GM21619 (cell line): ENCODE measurements around the gene METTL27.
"Not testable (repeated sequence)": the region's sequence is repeated elsewhere in the genome, so short reads cannot be mapped to it uniquely, and the experiment has no call there.

Experiments
- ATAC-seq: cut with Tn5 transposase; IDR thresholded peaks from one replicate; pipeline ENCODE4 v1.9.1; 2021; ENCODE audit not compliant: unreplicated experiment

Gene METTL27

DNA sequence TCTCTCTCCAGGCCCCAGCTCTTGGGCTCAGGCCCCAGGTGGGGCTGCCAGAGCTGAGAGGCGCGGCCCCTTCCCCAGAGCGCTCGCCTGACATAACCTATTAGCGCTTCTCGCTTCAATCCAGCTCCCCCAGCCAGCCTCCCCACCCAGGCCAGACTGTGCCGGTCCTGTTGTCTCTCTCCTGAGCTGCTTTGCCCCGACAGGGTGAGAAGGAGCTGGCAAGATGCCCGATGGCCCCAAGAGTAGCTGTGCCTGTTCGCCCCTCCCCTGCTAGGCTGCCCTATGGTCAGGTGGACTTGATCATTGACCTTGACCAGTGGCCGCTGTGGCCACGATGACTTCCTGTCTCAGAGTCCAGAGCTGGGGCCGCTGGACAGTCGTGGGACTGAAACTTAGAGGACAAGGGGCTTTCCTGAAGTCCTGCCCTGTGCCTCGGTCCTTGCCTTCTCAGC is 27.8 kb upstream of the METTL27 start:
- no peak for ATAC-seq

DNA sequence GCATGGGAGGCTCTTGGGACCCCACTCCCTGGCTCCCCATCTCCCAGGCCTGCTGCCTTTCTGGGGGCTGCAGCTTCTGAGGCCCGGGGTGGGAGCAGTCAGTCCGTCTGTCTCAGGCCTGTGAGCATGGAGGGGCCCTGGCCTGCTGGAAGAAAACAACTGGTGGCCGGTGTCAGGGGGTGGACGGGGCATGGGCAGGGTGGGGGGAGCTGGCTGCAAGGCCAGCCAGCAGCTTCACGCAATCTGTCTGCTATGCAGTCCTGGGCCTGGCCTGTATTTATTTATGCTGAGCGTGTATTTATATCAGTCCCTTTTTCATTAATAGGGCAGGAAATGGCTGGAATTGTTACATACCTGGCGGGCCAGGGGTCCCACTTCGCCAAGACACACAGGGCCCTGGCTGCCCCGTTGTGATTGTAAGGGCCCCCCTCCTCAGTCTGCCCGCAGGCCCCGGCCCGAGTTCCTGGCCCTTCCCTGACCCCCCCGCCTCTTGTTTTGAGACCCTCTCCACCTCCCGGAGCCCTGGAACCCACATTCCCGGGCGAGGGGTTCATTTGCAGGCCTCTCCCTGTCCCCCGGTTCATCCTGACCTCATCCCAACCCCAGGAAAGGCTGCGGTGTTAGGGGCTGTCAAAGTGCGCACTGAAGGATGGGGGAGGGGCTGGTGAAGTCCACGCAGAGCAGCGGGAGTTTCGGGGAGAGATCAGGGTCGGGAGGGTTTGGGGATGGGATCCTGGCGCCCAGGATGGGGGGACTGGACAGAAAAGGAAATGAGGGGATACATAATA is 26.9 kb upstream of the METTL27 start:
- ATAC-seq = no peak

DNA sequence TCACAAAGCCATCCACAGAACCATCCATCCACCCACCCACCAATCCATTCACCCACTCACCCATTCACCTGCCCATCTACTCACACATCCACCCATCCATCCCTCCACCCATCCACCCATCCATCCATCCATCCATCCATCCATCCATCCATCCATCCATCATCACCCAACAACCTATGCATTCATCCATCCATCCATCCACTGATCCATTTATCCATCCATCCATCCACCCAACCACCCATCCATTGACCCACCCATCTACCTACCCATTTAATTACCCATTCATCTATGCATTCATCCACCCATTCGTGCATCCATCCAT is 24.1 kb upstream of the METTL27 start:
- no peak for ATAC-seq

DNA sequence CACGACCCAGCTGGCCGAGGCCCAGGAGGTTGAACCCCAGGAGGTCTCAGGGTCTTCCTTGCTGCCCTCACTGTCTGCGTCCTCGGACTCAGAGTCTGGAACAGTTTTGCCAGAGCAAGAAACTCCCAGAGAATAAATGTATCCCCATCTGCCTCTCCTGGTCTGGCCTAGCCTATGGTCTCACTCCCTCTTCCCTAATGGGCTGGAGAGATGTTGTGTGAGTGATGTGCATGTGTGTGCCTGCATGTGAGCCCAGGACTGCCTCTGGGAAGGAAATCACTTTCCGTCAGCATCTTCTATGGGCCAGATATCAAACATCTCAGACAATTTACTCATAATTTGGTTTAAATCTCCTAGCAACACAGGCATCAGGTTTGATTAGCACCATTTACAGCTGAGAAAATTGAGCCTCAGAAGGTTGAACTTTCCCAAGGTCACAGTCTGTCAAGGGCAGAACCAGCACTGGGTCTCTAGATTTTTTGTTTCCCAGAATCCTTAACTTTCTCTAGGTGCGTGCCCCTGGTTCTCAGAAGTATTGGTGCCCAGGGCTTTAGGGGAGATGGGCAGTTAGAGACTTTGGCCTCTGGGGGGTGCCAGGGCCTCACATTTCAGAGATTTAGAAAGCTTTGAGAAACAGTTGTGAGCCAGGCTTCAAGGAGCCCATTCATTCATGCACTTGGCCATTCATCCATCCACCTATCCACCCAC is 23.6 kb upstream of the METTL27 start:
- no peak for ATAC-seq

DNA sequence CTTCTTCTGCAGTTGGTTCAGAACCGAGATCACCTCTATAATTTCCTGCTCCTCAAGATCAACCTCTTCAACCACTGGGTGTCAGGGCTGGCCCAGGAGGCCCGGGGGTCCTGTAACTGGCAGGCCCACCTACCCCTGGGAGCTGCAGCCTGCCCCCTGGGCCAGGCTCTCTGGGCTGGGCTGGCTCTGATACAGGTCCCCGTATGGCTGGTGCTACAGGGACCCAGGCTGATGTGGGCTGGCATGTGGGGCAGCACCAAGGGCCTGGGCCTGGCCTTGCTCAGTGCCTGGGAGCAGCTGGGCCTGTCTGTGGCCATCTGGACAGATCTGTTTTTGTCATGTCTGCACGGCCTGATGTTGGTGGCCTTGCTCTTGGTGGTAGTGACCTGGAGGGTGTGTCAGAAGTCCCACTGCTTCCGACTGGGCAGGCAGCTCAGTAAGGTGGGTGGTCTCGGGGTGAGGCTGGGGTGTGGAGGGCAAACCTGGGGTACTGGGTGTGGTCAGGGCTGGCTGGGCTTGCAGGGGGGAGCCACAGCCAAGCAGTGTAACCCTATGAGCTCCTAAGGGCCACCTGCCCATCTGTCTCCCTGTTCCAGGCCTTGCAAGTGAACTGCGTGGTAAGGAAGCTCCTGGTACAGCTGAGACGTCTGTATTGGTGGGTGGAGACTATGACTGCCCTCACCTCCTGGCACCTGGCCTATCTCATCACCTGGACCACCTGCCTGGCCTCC is 22.8 kb upstream of the METTL27 start:
- ATAC-seq = no peak

DNA sequence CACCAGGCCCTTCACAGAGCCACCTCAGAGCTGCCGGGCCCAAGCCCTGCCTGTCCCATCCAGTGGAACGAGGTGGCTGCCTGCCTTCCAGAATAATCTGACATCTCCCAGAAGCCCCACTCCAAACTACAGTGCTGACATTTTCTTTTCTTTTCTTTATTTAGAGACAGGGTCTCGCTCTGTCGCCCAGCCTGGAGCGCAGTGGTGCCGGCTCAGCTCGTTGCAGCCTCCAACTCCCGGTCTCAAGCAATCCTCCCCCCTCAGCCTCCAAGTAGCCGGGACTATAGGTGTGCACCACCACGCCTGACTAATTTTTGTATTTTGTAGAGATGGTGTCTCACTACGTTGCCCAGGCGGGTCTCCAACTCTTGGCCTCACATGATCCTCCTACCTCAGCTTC is 19.0 kb upstream of the METTL27 start:
- no peak for ATAC-seq

DNA sequence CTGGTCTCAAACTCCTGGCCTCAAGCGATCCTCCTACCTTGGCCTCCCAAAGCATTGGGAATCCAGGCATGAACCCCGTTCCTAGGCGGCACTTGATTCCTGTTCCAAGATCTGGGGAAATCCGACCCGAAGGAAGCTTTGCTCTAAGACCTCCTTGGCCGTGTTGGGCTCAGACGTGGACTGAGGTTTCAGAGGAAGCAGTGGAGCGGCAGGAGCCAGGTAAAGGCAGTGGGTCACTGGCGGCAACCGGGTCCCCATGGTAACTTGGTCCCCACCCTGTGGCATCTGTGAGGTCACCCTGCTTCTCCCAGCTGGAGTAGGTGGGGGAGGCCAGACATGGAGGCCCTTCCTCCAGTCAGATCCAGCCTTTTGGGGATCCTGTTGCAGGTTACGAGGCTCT is 18.5 kb upstream of the METTL27 start, which contains the start of gene TMEM270:
Gene TMEM270 (plus strand): TSS at position 301 of the 400 bp plus-strand sequence. CDS start 36 bp downstream, at position 337.
- ATAC-seq = no peak

DNA sequence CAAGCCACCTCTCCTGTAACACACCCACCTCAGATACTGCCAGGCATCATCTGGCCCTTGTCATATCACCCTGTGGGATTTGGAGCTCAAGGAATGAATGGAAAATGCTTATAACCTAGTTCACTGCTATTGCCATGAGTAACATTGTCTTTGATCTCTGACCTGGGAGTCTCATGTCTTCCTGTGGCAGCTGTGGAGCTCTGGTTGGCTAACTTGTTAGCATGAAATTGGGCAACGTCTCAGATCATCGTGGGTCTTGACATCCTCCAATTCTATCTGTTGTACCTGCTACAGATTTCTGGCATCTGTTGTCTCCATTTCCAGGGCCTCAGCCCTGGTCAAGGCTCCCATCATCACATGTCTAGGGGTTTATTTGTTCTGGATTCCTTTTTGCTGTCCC is 16.5 kb upstream of the METTL27 start:
- ATAC-seq = no peak

DNA sequence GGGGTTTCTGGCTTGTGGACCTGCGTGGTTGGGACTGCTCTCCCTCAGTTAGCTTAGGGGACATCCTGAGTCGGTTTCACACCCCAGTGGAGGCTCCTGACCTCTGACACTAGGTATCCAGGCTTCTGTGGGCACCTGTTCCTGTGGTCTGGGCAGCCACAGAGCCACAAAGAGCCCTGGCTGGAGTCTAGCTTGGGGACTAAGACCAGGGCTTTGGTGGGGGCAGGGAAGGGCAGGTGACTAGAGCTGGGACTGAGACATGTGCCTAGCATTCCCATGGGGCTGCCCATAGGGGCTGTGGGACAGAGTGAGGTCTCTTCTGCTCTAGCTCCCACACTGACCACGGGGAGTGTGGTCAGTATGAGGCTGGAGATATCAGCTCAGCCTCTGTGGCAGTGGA is 14.6 kb upstream of the METTL27 start:
- ATAC-seq = no peak

DNA sequence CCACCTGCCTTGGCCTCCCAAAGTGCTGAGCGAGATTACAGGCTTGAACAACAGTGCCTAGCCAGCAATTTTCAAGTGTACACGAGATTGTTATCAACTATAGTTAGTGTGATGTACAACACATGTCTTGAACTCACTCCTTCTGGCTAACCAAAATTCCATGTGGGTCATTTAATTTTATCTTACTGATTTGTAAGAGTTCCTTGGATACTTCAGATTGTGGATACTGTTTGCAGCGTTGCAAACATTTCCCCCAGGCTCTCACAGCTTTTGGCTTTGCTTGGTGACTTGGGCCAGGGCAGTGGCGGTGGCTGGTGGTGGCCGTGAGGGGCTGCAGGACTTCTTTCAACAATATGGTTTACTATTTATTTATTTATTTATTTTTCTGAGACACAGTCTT is 10.2 kb upstream of the METTL27 start:
- ATAC-seq = no peak

DNA sequence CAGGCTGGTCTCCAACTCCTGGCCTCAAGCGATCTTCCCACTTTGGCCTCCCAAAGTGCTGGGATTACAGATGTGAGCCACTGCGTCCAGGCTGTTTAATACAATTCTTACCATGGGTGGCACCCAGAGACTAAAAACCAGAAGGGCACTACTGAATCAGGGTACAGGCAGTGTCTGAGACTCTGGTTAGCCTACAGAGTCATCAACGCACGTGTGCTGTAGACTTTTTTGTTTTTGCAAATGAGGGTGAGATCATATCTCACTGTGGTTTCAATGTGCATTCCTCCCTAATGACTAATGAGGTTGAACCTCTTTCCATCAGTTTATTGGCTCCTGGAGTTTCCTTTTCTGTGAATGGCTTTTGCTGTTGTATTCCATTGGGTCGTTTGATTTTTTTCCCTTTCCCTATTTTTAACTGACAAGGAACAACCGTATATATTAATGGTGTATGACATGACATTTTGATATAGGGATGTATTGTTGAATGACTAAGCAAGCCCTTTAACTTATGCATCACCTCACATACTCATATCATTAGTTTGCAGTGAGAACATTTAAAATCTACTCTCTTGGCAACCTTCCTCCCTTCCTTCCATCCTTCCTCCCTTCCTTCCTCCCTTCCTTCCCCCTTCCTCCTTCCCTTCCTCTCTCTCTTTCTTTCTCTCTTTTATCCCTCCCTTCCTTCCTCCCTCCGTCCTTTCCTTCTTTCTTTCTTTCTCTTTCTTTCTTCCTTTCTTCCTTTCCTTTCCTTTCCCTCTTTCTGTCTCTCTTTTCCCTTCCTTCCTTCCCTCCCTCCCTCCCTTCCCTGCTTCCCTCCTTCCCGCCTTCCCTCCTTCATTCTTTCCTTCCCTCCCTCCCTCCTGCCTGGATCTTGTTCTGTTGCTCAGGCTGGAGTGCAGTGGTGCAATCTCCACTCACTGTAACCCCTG is 9.4 kb upstream of the METTL27 start:
- ATAC-seq = peak; percentile 76

DNA sequence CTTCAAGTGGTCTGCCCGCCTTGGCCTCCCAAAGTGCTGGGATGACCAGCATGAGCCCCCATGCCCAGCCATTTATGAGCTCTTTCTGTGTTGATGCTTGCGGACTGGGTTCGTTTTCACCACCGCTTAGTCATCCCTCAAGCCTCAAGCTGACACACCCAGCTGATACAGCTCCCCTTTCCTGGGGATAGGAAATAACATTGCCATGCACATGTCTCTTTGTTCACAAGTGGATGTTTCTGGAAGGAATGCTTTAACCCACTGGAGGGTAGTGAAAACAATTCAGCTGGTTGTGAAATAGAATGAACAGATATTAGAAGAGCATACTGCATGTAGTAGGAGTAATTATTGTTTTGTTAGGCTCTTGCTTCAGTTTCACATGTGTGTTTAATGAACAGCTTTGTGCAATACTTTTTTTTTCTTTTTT is 8.5 kb upstream of the METTL27 start:
- no peak for ATAC-seq

DNA sequence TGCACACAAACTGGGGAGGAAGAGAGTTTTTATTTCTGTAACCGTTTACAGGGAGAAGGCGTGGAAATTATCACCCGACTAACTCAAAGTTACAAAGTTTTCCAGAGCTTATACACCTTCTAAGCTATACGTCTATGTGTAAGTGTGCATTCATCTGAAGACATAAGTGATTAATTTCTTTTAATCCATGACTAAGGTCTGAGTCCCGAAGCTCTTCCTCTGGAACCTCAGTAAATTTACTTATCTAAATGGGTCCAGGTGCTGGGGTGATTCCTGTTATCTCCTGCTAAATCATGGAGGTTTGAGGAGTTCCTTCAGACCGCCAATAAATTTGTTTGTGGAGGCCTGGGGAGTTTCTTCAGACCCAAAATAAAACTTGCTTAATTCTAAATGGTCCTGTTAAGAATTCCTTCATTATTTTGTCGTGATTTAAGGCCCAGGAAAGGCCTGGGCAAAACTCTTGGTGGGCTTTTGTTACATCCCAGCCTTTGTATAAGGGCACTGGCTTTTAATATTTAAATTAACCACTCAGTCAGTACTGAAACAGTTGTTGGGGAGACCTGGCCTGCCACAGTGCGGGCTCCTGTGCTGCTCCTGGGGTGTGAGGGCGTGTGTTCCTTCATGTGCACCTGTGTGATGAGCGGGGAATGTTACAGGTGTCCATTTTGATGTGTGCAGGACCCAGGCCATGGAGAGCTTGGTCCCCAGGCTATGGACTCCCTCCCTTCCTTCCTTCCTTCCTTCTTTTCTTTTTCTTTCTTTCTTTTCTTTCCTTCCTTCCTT is 5.8 kb upstream of the METTL27 start:
- no peak for ATAC-seq

DNA sequence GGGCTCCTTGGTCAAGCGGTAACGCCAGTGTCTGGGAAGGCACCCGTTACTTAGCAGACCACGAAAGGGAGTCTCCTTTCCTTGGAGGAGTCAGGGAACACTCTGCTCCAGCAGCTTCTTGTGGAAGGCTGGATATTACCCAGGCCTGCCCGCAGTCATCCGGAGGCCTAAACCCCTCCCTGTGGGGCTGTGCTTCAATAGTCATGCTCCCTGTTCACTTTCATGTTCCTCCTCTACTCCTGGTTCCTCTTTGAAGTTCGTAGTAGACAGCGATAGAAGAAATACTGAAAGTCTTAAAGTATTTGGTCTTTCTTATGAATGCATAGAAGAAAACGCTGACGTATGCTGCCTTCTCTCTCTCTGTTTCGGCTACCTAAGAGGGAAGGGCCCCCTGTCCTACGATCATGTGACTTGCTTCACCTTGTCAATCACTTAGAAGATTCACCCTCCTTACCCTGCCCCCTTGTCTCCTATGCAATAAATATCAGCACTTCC is 3.4 kb upstream of the METTL27 start:
- ATAC-seq = not testable (repeated sequence)

DNA sequence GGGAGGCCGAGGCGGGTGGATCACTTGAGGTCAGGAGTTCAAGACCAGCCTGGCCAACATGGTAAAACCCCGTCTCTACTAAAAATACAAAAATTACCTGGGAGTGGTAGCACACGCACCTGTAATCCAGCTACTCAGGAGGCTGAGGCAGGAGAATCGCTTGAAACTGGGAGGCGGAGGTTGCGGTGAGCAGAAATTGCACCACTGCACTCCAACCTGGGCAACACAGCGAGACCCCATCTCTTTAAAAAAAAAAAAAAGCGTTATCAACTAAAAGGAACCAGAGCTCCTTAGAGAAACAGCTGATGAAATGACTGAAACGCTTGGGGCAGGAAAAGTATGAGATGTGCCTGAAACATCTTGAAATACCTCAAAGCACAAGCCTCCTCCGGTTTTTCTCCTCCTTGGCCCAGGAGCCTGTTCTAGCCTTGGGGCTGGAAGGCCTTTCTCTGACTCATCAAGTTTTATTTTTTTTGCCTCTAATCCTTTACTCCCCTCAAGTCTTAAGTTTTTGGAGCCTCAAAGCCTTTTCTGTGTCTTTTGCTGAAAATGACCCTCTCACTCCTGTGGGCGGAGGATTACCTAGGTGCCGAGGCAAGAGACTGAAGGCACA is 2.6 kb upstream of the METTL27 start:
- no peak for ATAC-seq

DNA sequence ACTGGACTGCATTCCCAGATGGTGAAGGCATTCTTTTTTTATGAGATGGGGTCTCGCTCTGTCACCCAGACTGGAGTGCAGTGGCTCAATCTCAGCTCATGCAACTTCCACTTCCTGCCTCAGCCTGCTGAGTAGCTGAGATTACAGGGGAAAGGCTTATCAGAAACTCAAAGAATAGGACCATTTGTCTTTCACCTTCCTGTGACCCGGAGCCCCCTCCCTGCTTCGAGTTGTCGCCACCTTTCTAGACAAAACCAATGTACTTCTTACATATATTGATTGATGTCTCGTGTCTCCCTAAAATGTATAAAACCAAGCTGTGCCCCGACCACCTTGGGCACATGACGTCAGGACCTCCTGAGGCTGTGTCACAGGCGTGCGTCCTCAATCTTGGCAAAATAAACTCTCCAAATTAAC is 1.8 kb upstream of the METTL27 start:
- no peak for ATAC-seq

DNA sequence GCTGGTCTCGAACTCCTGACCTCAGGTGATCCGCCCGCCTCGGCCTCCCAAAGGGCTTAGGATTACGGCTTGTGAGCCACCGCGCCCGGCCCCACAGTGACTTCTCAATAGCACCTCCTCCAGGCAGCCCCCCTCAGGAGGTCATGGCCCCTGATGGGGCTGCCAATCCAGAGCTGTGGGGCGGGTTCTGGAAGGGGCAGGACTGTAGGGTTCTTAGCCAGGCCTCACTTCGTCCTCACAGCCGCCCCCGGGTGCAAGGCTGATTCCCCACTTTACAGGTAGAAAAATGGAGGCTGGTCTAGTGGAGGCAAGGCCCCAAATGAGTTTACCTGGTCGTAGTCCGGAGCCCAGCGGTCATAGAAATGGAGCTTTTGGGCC is 638 bp downstream of the METTL27 start:
- ATAC-seq = no peak

DNA sequence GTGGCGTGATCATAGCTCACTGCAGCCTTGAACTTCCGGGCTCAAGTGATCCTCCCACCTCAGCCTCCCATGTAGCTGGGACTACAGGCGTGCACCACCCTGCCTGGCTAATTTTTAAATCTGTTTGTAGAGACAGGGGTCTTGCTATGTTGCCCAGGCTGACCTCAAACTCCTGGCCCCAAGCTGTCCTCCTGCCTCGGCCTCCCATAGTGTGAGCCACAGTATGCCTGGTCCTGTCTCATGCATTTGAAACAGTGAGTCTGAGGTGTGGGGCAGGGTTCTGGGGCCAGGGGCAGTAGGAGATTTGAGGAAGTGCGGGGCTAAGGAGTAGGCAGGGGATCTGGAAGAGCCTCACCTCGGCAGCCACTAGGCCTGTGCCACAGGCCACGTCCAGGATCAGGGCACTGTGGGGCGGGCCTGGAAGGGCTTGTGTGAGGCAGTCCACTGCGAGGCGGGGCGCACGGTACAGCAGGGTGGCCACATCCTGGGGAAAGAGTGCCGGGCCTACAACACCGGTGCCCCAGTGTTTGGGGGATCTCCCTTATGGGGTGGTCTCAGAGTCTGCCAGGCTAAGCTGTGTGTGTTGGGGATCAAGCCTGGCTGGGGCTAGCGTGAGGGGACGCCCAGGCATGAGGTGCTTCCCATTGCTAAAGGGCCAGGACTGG is 1.5 kb downstream of the METTL27 start:
- no peak for ATAC-seq
